HUES48 (cell line): ENCODE data around the gene MCF2L2.

Experiments
- H3K27ac ChIP-seq: one replicate; pipeline ENCODE4 v1.7.0; 2013; ENCODE audit warnings: low read depth, low read length, inconsistent platforms
- H3K27me3 ChIP-seq: 2 replicates; pipeline ENCODE4 v1.6.1; 2013; ENCODE audit warnings: mild to moderate bottlenecking, low read length; ENCODE audit not compliant: control insufficient read depth, insufficient read depth
- H3K36me3 ChIP-seq: 2 replicates; pipeline ENCODE4 v1.6.1; 2013; ENCODE audit warnings: low read length; ENCODE audit not compliant: control insufficient read depth, insufficient read depth
- H3K4me1 ChIP-seq: 2 replicates; pipeline ENCODE4 v1.6.1; 2013; ENCODE audit warnings: mild to moderate bottlenecking, low read length; ENCODE audit not compliant: control insufficient read depth, insufficient read depth
- H3K4me3 ChIP-seq: 2 replicates; pipeline ENCODE4 v1.5.1; 2013; ENCODE audit warnings: mild to moderate bottlenecking, low read depth, low read length
- H3K9ac ChIP-seq: 2 replicates; pipeline ENCODE4 v1.6.1; 2013; ENCODE audit warnings: mild to moderate bottlenecking, low read depth, low read length, moderate library complexity
- H3K9me3 ChIP-seq: 2 replicates; pipeline ENCODE4 v1.6.1; 2013; ENCODE audit warnings: low read length; ENCODE audit not compliant: control insufficient read depth, insufficient read depth

Gene MCF2L2

GRCh38 chr3:183149915-183150750, 278.3 kb downstream of the MCF2L2 start:
- Histone ChIP-seq H3K4me3 (no peak overlapping the region), H3K27ac (no peak overlapping the region), H3K9ac (no peak overlapping the region), H3K4me1 (no peaks in the 10 kb centered on the region), H3K9me3 (no peaks in the 10 kb centered on the region), H3K27me3 (no peaks in the 10 kb centered on the region), H3K36me3 (no peaks in the 10 kb centered on the region)

- H3K9me3 ChIP-seq, result no peaks in the 10 kb centered on the region
- H3K27me3 ChIP-seq, result no peaks in the 10 kb centered on the region
- H3K4me3 ChIP-seq, result no peak overlapping the region
- H3K36me3 ChIP-seq, result no peaks in the 10 kb centered on the region
- no peaks in the 10 kb centered on the region for H3K4me1 ChIP-seq
- H3K27ac ChIP-seq, result no peak overlapping the region
- no peak overlapping the region for H3K9ac ChIP-seq
These were observed 280.4 kb downstream of the MCF2L2 start for GRCh38 chr3:183148056-183148455.

- no peaks in the 10 kb centered on the region for H3K9me3 ChIP-seq
- no peak overlapping the region for H3K9ac ChIP-seq
- no peaks in the 10 kb centered on the region for H3K27me3 ChIP-seq
- H3K4me1 ChIP-seq, result no peaks in the 10 kb centered on the region
- H3K27ac ChIP-seq, result no peak overlapping the region
- H3K36me3 ChIP-seq, result no peaks in the 10 kb centered on the region
- no peak overlapping the region for H3K4me3 ChIP-seq
These were observed 284.1 kb downstream of the MCF2L2 start for GRCh38 chr3:183144363-183144762.

GRCh38 chr3:183142199-183142598, 286.2 kb downstream of the MCF2L2 start:
- no peak overlapping the region for H3K9ac ChIP-seq
- H3K9me3 ChIP-seq, result no peaks in the 10 kb centered on the region
- no peak overlapping the region for H3K4me3 ChIP-seq
- no peaks in the 10 kb centered on the region for H3K36me3 ChIP-seq
- no peaks in the 10 kb centered on the region for H3K27me3 ChIP-seq
- H3K4me1 ChIP-seq, result no peaks in the 10 kb centered on the region
- no peak overlapping the region for H3K27ac ChIP-seq

GRCh38 chr3:183134844-183135243, 293.6 kb downstream of the MCF2L2 start:
- Histone ChIP-seq H3K27ac (no peak overlapping the region), H3K4me1 (no peaks in the 10 kb centered on the region), H3K9me3 (0 out of 2 replicates have a peak, but pooled peaks cover under 1% of the 10 kb centered on the region), H3K4me3 (no peak overlapping the region), H3K27me3 (no peaks in the 10 kb centered on the region), H3K36me3 (no peaks in the 10 kb centered on the region), H3K9ac (no peak overlapping the region)

- H3K4me3 ChIP-seq, result no peak overlapping the region
- H3K9me3 ChIP-seq, result 0 out of 2 replicates have a peak, but pooled peaks cover 3% of the 10 kb centered on the region
- no peaks in the 10 kb centered on the region for H3K27me3 ChIP-seq
- H3K27ac ChIP-seq, result no peak overlapping the region
- no peaks in the 10 kb centered on the region for H3K36me3 ChIP-seq
- no peaks in the 10 kb centered on the region for H3K4me1 ChIP-seq
- H3K9ac ChIP-seq, result no peak overlapping the region
These were observed 296.0 kb downstream of the MCF2L2 start for GRCh38 chr3:183132409-183132808.

GRCh38 chr3:183131735-183132134, 296.7 kb downstream of the MCF2L2 start:
- H3K4me1 ChIP-seq, result no peaks in the 10 kb centered on the region
- H3K9ac ChIP-seq, result no peak overlapping the region
- H3K27me3 ChIP-seq, result no peaks in the 10 kb centered on the region
- H3K9me3 ChIP-seq, result 0 out of 2 replicates have a peak, but pooled peaks cover 3% of the 10 kb centered on the region
- H3K4me3 ChIP-seq, result no peak overlapping the region
- no peak overlapping the region for H3K27ac ChIP-seq
- no peaks in the 10 kb centered on the region for H3K36me3 ChIP-seq

GRCh38 chr3:183131186-183131725, 297.2 kb downstream of the MCF2L2 start:
- Histone ChIP-seq H3K27me3 (no peaks in the 10 kb centered on the region), H3K4me3 (no peak overlapping the region), H3K9ac (no peak overlapping the region), H3K4me1 (no peaks in the 10 kb centered on the region), H3K36me3 (no peaks in the 10 kb centered on the region), H3K9me3 (0 out of 2 replicates have a peak, but pooled peaks cover 3% of the 10 kb centered on the region), H3K27ac (no peak overlapping the region)

- Histone ChIP-seq H3K9me3 (0 out of 2 replicates have a peak, but pooled peaks cover 3% of the 10 kb centered on the region), H3K4me3 (no peak overlapping the region), H3K36me3 (no peaks in the 10 kb centered on the region), H3K4me1 (no peaks in the 10 kb centered on the region), H3K27ac (no peak overlapping the region), H3K9ac (no peak overlapping the region), H3K27me3 (no peaks in the 10 kb centered on the region)
These were observed 299.2 kb downstream of the MCF2L2 start for GRCh38 chr3:183129243-183129642.

GRCh38 chr3:183128709-183129108, 299.7 kb downstream of the MCF2L2 start:
- H3K9me3 ChIP-seq, result 0 out of 2 replicates have a peak, but pooled peaks cover 3% of the 10 kb centered on the region
- no peak overlapping the region for H3K9ac ChIP-seq
- no peak overlapping the region for H3K4me3 ChIP-seq
- no peaks in the 10 kb centered on the region for H3K4me1 ChIP-seq
- H3K27ac ChIP-seq, result no peak overlapping the region
- no peaks in the 10 kb centered on the region for H3K36me3 ChIP-seq
- H3K27me3 ChIP-seq, result no peaks in the 10 kb centered on the region
